Activated CD8-positive, alpha-beta T cell treated with anti-CD3 and anti-CD28 coated beads for 36 hours (primary cell): ENCODE data around the gene CEP44. TPM values are rescaled to one million over a fixed set of nuclear protein-coding genes. Genes with fewer than 3 reads are reported as not detected.

Experiments used
- ATAC-seq: fragments of 200-7000 bp; cut with Tn5 transposase; one replicate; pipeline ENCODE4 v1.10.0; 2021; ENCODE audit warnings: mild to moderate bottlenecking, moderate library complexity
- CTCF ChIA-PET: fragments of 350-600 bp; sonication (Branson Sonifier 250); formaldehyde crosslinking; loops from one replicate; lab custom pipeline; 2021; ENCODE audit warnings: antibody characterized with exemption; lab: Charles Lee
- POLR2A ChIA-PET: fragments of 350-600 bp; sonication (Branson Sonifier 250); formaldehyde crosslinking; loops from one replicate; lab custom pipeline; 2021; ENCODE audit warnings: antibody characterized with exemption; lab: Charles Lee
- DNase-seq: peaks from one replicate; pipeline ENCODE4 v3.0.0-alpha.2; 2020
- H3K27ac Mint-ChIP-seq: one replicate; pipeline ENCODE4 v1.8.0; 2021; ENCODE audit warnings: mild to moderate bottlenecking, mixed read lengths
- H3K27me3 Mint-ChIP-seq: one replicate; pipeline ENCODE4 v1.8.0; 2021; ENCODE audit warnings: mixed read lengths
- H3K36me3 Mint-ChIP-seq: one replicate; pipeline ENCODE4 v1.8.0; 2021; ENCODE audit warnings: low read depth, mixed read lengths
- H3K4me1 Mint-ChIP-seq: one replicate; pipeline ENCODE4 v1.8.0; 2021; ENCODE audit warnings: low read depth, mixed read lengths
- H3K4me3 Mint-ChIP-seq: one replicate; pipeline ENCODE4 v1.8.0; 2021; ENCODE audit warnings: mild to moderate bottlenecking, moderate library complexity, mixed read lengths
- H3K9me3 Mint-ChIP-seq: one replicate; pipeline ENCODE4 v1.8.0; 2021; ENCODE audit warnings: mixed read lengths
- CTCF ChIP-seq: fragments of 200-600 bp; IDR thresholded peaks from one replicate; pipeline ENCODE4 v1.8.0; 2022; ENCODE audit warnings: antibody characterized with exemption, mild to moderate bottlenecking
- intact Hi-C: fragments of 100-400 bp; cut with micrococcal nuclease; formaldehyde crosslinking; loops from one replicate; pipeline ENCODE4 v1.10.0; 2022
- total RNA-seq, 2 experiments: library from RNA; stranded (reverse); gene quantifications; one replicate each; pipeline ENCODE4 v1.2.3, GENCODE V29; 2021

CEP44 gene
- total RNA-seq, 2 experiments from 2014 or later, result 29.3 to 30.2 TPM

GRCh38 chr4:174275101-174275500, 8.6 kb upstream of the CEP44 start:
- intact Hi-C loops, result no loop called here
- CTCF ChIA-PET, result no interaction called here
- POLR2A ChIA-PET, result no interaction called here
- DNase-seq (no peak), ATAC-seq (no peak)
- H3K36me3 Mint-ChIP-seq, result peaks cover 10% of the 10 kb centered on the region
- peaks cover 34% of the 10 kb centered on the region for H3K4me1 Mint-ChIP-seq
- no peaks in the 10 kb centered on the region for H3K27me3 Mint-ChIP-seq
- no peaks in the 10 kb centered on the region for H3K9me3 Mint-ChIP-seq
- no peak for TF ChIP-seq CTCF
- no peak overlapping the region for H3K4me3 Mint-ChIP-seq
- H3K27ac Mint-ChIP-seq, result no peak overlapping the region

GRCh38 chr4:174277433-174277832, 6.3 kb upstream of the CEP44 start:
- ChIA-PET POLR2A (no interaction called here), CTCF (no interaction called here)
- no peak overlapping the region for H3K4me3 Mint-ChIP-seq
- no peaks in the 10 kb centered on the region for H3K27me3 Mint-ChIP-seq
- DNase-seq (no peak), ATAC-seq (no peak)
- H3K36me3 Mint-ChIP-seq, result peaks cover 10% of the 10 kb centered on the region
- intact Hi-C loops, result no loop called here
- no peak for TF ChIP-seq CTCF
- H3K4me1 Mint-ChIP-seq, result peaks cover 55% of the 10 kb centered on the region
- H3K9me3 Mint-ChIP-seq, result no peaks in the 10 kb centered on the region
- H3K27ac Mint-ChIP-seq, result no peak overlapping the region

GRCh38 chr4:174278467-174278866, 5.2 kb upstream of the CEP44 start:
- ChIA-PET POLR2A (no interaction called here), CTCF (no interaction called here)
- Mint-ChIP-seq H3K27ac (no peak overlapping the region), H3K9me3 (no peaks in the 10 kb centered on the region), H3K4me1 (peaks cover 56% of the 10 kb centered on the region), H3K36me3 (peaks cover 10% of the 10 kb centered on the region), H3K27me3 (no peaks in the 10 kb centered on the region), H3K4me3 (no peak overlapping the region)
- ATAC-seq (no peak), DNase-seq (peak; percentile 37)
- TF ChIP-seq CTCF, result no peak
- intact Hi-C loops, result no loop called here

GRCh38 chr4:174279433-174280155, 4.1 kb upstream of the CEP44 start:
- Mint-ChIP-seq H3K27ac (no peak overlapping the region), H3K4me1 (peaks cover 59% of the 10 kb centered on the region), H3K36me3 (peaks cover 9% of the 10 kb centered on the region), H3K9me3 (no peaks in the 10 kb centered on the region), H3K27me3 (no peaks in the 10 kb centered on the region), H3K4me3 (no peak overlapping the region)
- no peak for ATAC-seq
- CTCF ChIA-PET, result interaction anchor here (1.1 kb wide), 1 partner anchor 11 kb away, joined by 4 read pairs; no protein-coding TSS in a partner anchor
- intact Hi-C loops, result no loop called here
- POLR2A ChIA-PET, result no interaction called here
- no peak for DNase-seq
- no peak for TF ChIP-seq CTCF

GRCh38 chr4:174281182-174281737, 2.5 kb upstream of the CEP44 start:
- no peak overlapping the region for H3K4me3 Mint-ChIP-seq
- no peaks in the 10 kb centered on the region for H3K27me3 Mint-ChIP-seq
- ChIA-PET CTCF (interaction anchor here (0.9 kb wide), 1 partner anchor 11 kb away, joined by 3 read pairs; no protein-coding TSS in a partner anchor), POLR2A (no interaction called here)
- peaks cover 13% of the 10 kb centered on the region for H3K36me3 Mint-ChIP-seq
- ATAC-seq, result no peak
- peak overlapping the region; percentile 27 for H3K27ac Mint-ChIP-seq
- H3K4me1 Mint-ChIP-seq, result peaks cover 64% of the 10 kb centered on the region
- no peaks in the 10 kb centered on the region for H3K9me3 Mint-ChIP-seq
- no peak for TF ChIP-seq CTCF
- intact Hi-C loops, result no loop called here
- no peak for DNase-seq
